Measurements from ENCODE around the gene USP33.
"Not testable (repeated sequence)": the region's sequence is repeated elsewhere in the genome, so short reads cannot be mapped to it uniquely, and the experiment has no call there.

Gene USP33

DNA sequence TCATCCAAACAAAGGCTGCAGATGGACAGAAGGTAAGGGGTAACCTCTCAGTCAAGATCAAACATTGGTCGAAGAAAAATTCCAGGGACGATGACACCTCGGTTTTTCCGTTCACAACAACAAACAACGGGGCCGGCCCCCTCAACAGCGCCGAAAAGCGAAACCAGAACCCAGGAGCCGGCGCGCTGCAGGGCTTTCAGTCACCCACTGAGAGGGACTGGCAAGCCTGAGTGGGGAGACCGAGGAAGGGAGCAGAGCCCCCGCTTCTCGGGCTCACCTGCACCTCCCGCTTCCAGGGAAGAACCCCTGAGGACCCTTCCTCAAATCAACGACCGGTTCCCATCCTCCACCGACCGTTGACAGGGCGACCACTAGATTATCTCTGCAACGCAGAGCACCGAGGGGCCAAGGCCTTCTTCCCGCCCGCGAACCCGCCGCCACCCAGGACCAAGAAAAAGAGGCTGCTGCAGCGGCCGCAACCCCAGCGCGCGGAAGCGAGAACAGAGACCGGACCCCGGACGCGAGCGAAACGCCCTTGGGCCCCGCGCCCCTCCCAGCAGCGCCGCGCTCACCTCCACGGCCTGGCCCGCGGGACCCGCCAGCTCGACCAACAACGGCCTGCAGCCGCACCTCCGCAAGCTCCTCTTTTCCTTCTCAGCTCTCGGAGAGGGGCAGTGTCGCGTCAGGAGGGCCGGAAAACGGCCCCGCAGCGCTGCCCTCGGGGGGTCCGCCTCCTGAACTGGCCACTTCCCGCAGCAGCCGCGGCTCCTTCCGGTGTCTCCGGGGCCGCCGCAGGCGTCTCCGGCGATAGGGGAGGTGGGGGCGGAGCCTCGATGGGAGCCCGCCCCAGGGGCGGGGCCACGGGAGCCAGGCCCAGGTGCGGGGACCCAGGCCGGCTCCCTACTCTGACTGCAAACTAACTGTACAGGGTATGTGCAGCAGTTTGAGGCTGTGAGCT is at the start of gene USP33:
USP33 (minus strand) TSS at position 782 of the 958 bp plus-strand sequence. CDS start 18,155 bp downstream, outside the sequence.
- DNase-seq (ENCODE audit: low spot score): peak; percentile 69

DNA sequence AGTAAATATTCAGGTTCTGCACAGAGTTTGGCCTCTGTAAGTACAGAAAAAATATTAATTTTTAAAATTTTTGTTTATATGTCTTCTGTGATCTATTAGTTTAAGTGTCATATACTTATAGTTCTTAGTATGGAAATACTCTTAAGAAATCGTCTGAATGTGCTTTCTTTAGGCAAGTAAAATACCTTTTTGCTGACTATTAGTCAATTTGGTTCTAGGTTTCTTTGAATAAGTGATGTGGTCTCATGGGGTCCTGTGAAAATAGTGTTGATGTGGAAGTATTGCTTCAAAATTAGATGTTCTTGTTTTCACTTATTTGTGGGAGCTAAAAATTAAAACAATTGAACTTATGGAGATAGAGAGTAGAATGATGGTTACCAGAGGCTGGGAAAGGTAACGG is 43.7 kb upstream of the USP33 start:
- DNase-seq (ENCODE audit: low spot score): no peak

DNA sequence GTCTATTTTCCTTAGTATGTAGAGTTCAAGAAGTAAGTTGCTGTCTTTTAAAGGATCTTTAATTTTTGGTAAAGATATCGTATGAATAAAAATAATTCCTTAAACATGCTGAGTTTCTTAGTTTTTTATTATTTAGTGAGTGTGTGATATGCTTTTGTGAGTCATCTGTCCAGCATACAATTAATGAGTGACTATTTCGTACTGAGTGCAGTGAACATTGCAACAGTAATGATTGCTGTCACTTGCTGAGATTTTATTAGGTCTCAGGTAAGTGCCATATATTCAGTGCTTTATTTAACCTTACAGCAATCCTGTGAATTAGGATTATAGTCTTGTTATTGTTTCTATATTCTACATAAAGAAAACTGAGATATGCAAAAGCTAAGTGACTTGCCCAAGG is 42.4 kb upstream of the USP33 start:
- DNase-seq (ENCODE audit: low spot score): no peak

DNA sequence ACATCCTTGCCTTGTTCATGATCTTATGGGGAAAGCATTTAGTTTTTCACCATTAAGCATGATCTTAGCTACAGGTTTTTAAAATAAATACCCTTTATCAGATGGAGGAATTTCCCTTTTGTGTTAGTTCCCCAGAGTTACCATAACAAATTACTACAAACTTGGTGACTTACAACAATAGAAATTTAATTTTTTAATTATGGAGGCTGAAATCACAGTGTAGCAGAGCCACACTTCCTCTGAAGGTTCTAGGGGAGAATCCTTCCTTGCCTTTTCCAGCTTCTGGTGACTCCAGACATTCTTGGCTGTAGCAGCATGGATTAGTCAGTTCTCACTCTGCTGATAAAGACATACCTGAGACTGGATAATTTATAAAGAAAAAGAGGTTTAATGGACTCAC is 38.3 kb upstream of the USP33 start:
- DNase-seq (ENCODE audit: low spot score): no peak

- DNase-seq (ENCODE audit: low spot score): no peak
These were observed 37.2 kb upstream of the USP33 start for GRCh38 chr1:77796695-77797405.

DNA sequence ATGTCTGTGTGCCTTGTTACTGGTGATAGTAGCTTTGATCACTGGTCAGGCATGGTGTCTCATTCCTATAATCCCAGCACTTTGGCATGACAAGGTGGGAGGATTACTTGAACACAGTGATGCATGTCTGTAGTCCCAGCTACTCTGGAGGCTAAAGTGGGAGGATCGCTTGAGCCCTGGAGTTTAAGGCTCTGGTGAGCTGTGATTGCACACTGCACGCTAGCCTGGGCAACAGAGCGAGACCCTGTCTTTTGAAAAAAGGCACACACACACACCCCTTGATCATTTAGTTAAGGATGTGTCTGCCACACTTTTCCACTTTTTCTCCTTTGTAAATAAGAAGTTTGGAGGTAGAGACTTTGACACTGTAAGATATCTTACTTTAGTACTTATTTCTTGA is 34.9 kb upstream of the USP33 start:
- no peak for DNase-seq (ENCODE audit: low spot score)

GRCh38 chr1:77786093-77786741 is 26.6 kb upstream of the USP33 start:
- DNase-seq (ENCODE audit: low spot score): not testable (repeated sequence)

DNA sequence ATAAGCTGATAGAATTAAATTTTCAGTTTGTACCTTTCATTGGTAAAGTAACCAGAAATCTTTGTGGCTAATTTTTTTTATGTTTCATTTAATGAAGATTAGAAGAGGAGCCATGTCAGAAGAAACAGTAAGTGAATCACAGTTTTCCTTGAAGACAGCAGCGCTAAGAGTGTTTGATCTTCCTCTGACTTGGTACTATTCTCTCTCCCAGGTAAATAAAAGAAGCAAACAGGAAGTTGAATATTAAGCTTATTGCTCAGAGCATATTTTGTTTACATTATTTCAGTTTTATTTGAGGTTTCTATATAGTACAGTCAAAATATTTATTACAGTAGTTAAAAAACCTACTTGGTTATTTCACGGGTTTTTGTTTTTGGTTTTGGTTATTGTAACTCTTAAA is 23.5 kb upstream of the USP33 start:
- DNase-seq (ENCODE audit: low spot score): no peak

GRCh38 chr1:77781683-77782082 is 22.0 kb upstream of the USP33 start:
- no peak for DNase-seq (ENCODE audit: low spot score)

GRCh38 chr1:77779529-77780281 is 20.1 kb upstream of the USP33 start, which contains the start of gene MIGA1:
Gene MIGA1 (plus strand): TSS chr1:77779649. CDS start chr1:77783253, 3,604 bp downstream.
- peak; percentile 87 for DNase-seq (ENCODE audit: low spot score)

DNA sequence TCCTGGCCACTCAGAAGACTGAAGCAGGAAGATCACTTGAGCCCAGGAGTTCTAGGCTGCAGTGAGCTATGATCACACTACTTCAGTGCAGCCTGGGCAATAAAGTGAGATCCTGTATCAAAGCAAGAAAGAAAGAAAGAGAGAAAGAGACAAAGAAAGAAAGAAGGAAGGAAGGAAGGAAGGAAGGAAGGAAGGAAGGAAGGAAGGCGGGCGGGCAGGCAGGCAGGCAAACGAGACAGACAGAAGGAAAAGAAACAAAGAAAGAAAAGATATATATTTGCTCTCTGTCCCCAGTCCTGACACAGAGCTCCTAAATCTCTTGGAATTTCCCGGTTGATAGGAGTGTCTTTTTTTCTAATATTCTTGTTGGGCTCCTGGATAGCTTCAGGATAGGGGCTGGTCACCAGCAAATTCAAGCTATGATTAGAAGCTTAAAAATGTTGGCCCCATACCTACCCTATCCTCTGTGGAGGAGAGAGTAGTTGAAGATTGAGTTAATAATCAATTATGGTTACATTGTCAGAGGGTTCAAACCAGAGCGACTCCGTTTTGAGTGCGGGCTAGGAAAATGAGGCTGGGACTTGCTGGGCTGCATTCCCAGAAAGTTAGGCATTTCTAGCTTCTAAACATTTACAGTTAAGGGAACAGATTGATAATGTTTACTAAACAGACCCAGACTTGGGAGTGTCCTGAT is 16.5 kb upstream of the USP33 start:
- DNase-seq (ENCODE audit: low spot score): no peak

DNA sequence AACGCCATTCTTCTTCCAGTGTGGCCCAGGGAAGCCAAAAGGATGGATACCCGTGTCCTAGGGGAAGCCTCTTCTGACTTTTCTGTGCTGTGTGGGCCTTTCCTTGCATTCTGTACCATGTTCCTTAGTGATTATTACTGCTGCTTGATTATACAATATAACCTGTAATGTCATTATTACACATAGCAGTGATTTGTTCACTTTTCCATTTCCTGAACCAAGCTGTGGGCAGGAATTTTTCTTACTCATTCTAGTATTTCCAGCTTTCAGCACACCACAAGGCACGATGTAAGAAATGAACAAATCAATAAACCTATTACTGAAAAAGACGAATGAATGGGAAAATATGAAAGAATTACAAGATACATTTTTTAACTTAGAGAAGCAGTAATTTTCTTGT is 8.4 kb upstream of the USP33 start:
- no peak for DNase-seq (ENCODE audit: low spot score)

GRCh38 chr1:77762072-77762476 is 2.4 kb upstream of the USP33 start:
- DNase-seq (ENCODE audit: low spot score): peak; percentile 30

- DNase-seq (ENCODE audit: low spot score): no peak
These were observed 2.0 kb downstream of the USP33 start for GRCh38 chr1:77757603-77758002.

- no peak for DNase-seq (ENCODE audit: low spot score)
These were observed 2.5 kb downstream of the USP33 start for GRCh38 chr1:77757066-77757584.

DNA sequence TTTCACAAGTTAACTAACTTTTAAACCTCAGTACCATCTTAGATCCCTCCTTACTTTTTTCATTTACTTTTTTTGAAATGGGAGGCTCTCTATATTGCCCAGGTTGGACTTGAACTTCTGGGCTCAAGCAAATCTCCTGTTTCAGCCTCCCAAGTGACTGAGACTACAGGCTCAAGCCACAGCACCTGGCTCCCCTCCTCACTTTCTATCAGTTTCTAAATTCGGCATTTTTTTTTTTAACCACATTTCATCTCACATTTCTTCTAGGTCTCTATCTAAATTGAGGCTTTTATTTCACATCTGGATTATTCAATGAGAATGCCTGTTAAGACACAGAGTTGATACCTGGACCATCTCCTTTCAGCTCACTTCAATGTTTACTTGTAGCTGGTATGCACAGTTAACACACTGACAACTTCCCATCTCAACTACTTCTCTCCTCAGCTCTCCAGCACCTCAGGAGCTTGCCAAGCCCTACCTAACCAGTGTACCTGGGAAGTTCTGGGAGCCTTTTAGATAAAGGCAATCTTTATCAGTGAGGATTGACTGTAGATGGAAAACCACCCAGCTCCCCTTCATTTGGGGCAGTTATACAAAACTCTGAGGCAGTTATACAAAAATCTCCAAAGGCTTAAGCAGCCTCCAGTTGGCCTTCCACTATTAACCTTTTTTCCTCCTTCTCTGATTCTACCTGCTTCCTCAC is 3.4 kb downstream of the USP33 start:
- no peak for DNase-seq (ENCODE audit: low spot score)

DNA sequence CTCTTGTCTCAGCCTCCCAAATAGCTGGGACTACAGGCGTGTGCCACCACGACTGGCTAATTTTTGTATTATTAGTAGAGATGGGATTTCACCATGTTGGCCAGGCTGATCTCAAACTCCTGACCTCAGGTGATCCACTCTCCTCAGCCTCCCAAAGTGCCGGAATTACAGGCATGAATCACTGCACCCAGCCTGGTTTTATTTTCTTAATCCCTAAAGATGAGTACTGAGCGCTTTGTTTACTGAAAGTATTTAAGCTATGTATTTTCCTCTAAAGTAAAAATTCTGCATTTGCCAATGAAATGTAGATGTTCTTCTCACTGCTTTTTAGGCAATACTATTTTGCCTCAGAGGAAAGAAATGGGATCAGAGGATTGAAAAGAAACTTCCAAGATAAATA is 10.2 kb downstream of the USP33 start:
- DNase-seq (ENCODE audit: low spot score): not testable (repeated sequence)

DNA sequence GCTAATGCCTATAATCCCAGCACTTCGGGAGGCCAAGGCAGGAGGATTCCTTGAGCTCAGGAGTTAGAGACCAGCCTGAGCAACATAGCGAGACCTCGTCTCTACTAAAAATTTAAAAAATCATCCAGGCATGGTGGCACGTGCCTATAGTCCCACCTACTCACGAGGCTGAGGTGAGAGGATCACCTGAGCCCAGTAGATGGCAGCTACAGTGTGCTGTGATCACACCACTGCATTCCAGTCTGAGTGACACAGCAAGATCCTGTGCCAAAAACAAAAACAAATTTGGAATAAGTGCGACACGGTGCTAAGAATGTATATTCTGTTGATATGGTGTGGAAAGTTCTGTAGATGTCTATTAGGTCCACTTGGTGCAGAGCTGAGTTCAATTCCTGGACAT is 15.1 kb downstream of the USP33 start:
- no peak for DNase-seq (ENCODE audit: low spot score)

- no peak for DNase-seq (ENCODE audit: low spot score)
These were observed 17.6 kb downstream of the USP33 start for GRCh38 chr1:77742011-77742555.

DNA sequence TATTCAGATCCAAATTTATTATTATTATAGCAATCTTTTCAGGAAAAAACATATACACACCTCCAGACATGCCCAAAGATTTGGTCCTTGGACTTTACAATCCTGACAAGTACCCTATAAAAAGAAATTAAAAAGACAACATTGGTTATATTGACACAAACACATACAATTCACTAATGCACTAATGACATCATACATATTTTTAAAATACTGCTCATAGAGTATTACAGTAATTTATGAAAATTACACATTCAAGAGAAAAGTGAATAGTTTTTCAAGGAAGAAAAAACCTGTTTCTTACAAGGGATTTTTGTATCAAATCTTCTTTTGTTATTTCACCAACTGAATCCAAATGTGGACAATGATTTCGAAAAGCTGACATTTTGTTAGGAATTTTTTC is 18.3 kb downstream of the USP33 start:
- no peak for DNase-seq (ENCODE audit: low spot score)
